ENCODE data around the gene UNC45A. TPM values are rescaled to one million over a fixed set of nuclear protein-coding genes. Genes with fewer than 3 reads are reported as not detected.

UNC45A gene
- total and polyA plus RNA-seq, 2 of the 13 experiments (the other 11 are each of a cell fraction or from before 2014, with no cell fraction given) = 33.8 to 39.7 TPM

DNA sequence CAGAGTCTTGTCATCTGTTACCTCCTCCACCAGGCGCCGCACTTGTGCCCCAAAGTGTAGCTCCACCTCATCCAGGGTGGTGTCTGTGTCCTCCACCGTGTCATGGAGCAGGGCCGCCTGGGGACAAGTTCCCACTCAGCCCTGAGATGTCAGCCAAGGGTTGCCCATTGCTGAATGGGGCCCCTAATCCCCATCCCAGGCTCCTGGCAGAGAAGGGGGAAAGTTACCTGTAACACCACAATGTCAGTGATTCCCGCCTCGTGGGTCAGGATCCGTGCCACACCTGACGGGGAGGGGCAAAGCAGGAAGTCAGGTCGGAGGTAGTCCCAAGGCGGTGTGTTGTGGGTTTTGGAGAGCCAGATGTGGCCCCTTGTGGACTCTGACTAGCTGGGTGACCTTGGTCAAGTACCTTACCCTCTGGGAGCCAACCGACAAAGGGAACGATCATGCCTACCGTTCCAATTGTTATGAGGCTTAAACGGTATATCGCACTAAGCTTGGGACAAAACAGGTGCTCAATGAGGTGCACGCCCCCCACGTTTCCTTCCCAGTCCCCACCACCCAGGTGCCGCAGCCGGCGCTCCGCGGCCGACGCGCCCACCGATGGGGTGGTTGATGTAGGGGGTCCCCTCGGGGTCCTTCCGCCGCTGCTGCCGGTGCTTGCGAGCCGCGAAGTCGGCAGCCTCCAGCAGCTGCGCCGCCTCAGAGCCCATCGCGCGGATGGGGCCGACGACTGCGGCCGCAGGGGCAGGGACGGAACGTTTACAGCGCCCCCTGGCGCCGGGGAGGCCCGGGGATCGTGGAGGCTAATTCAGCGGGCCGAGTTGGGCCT is 3.0 kb upstream of the UNC45A start, which contains the start of gene HDDC3 (continued):
- TF ChIP-seq RORA (CRISPR knock-in tag; IDR thresholded peaks at IDR 0.05) = no peak
- TF ChIP-seq ZNF326 (CRISPR knock-in tag; IDR thresholded peaks at IDR 0.05; ENCODE audit: borderline replicate concordance) = no peak
- TF ChIP-seq HDAC1 (CRISPR knock-in tag; IDR thresholded peaks at IDR 0.05) = peak; percentile 87
- TF ChIP-seq ZBTB43 (CRISPR knock-in tag; conservative IDR thresholded peaks at IDR 0.05) = peak; percentile 49
- TF ChIP-seq ZNF343 (CRISPR knock-in tag; IDR thresholded peaks at IDR 0.05) = no peak
- TF ChIP-seq ZNF782 (CRISPR knock-in tag; IDR thresholded peaks at IDR 0.05; ENCODE audit: borderline replicate concordance) = no peak; the same call in 1 of the 2 replicates
- no peak for TF ChIP-seq ZNF260 (CRISPR knock-in tag; IDR thresholded peaks at IDR 0.05; ENCODE audit: borderline replicate concordance, low read depth)
- no peak for TF ChIP-seq HDAC6 (IDR thresholded peaks at IDR 0.05; ENCODE audit: low read depth, low read length)
- peak; percentile 70; the same call in 1 of the 2 replicates for TF ChIP-seq NKX3-1 (CRISPR knock-in tag; IDR thresholded peaks at IDR 0.05)
- TF ChIP-seq IKZF4 (CRISPR knock-in tag; IDR thresholded peaks at IDR 0.05; ENCODE audit: borderline replicate concordance, low read depth, not compliant biosample characterization) = no peak
- TF ChIP-seq, protein P1, sequence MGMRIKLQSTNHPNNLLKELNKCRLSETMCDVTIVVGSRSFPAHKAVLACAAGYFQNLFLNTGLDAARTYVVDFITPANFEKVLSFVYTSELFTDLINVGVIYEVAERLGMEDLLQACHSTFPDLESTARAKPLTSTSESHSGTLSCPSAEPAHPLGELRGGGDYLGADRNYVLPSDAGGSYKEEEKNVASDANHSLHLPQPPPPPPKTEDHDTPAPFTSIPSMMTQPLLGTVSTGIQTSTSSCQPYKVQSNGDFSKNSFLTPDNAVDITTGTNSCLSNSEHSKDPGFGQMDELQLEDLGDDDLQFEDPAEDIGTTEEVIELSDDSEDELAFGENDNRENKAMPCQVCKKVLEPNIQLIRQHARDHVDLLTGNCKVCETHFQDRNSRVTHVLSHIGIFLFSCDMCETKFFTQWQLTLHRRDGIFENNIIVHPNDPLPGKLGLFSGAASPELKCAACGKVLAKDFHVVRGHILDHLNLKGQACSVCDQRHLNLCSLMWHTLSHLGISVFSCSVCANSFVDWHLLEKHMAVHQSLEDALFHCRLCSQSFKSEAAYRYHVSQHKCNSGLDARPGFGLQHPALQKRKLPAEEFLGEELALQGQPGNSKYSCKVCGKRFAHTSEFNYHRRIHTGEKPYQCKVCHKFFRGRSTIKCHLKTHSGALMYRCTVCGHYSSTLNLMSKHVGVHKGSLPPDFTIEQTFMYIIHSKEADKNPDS (CRISPR knock-in tag; IDR thresholded peaks at IDR 0.05) = 0 out of 2 replicates have a peak, but pooled peaks have one; percentile 76
- TF ChIP-seq SAP130 (CRISPR knock-in tag; IDR thresholded peaks at IDR 0.05; ENCODE audit: low read depth) = peak; percentile 68
- no peak for TF ChIP-seq ZBTB20 (CRISPR knock-in tag; IDR thresholded peaks at IDR 0.05; ENCODE audit: borderline replicate concordance, low read depth)
- peak; percentile 77; the same call in 1 of the 2 replicates for TF ChIP-seq ZNF124 (CRISPR knock-in tag; IDR thresholded peaks at IDR 0.05)
- TF ChIP-seq RXRB (CRISPR knock-in tag; IDR thresholded peaks at IDR 0.05; ENCODE audit: borderline replicate concordance) = peak; percentile 52; the same call in 1 of the 2 replicates
- TF ChIP-seq ZNF570 (CRISPR knock-in tag; IDR thresholded peaks at IDR 0.05; ENCODE audit: borderline replicate concordance) = no peak
- TF ChIP-seq ZNF616 (CRISPR knock-in tag; IDR thresholded peaks at IDR 0.05; ENCODE audit: low read depth) = peak; percentile 55; the same call in 1 of the 2 replicates
- peak; percentile 86 for TF ChIP-seq WIZ (CRISPR knock-in tag; IDR thresholded peaks at IDR 0.05)
- peak; percentile 83 for TF ChIP-seq TEAD3 (CRISPR knock-in tag; optimal IDR thresholded peaks at IDR 0.05; ENCODE audit: borderline replicate concordance)
- TF ChIP-seq ATF4 (CRISPR knock-in tag; IDR thresholded peaks at IDR 0.05) = no peak
- TF ChIP-seq SIN3B (IDR thresholded peaks at IDR 0.05; ENCODE audit: low read length) = no peak
- 0 out of 2 replicates have a peak, but pooled peaks have one; percentile 43 for TF ChIP-seq LBX2 (CRISPR knock-in tag; IDR thresholded peaks at IDR 0.05; ENCODE audit: borderline replicate concordance)
- TF ChIP-seq, protein P2, sequence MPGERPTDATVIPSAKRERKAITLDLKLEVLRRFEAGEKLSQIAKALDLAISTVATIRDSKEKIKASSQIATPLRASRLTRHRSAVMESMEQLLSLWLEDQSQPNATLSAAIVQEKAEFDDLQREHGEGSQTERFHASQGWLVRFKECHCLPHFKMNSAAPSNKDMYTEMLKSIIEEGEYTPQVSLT (CRISPR knock-in tag; IDR thresholded peaks at IDR 0.05; ENCODE audit: borderline replicate concordance, low read depth) = no peak
- peak; percentile 85 for TF ChIP-seq HOXA3 (CRISPR knock-in tag; IDR thresholded peaks at IDR 0.05)
- TF ChIP-seq ZNF563 (CRISPR knock-in tag; IDR thresholded peaks at IDR 0.05) = peak; percentile 85

Measured in HepG2 (cell line).